Natural killer cell (primary cell): ENCODE measurements around the gene LUZP2. TPM values are rescaled to one million over a fixed set of nuclear protein-coding genes. Genes with fewer than 3 reads are reported as not detected.

Experiments used
- ATAC-seq, 3 donors: fragments of 150-1000 bp in 2 of 3; fragments of 200-7000 bp in 1 of 3; cut with Tn5 transposase; 1 replicate in 1 of 3; 2 replicates in 2 of 3; pipeline ENCODE4 v1.10.0; 2021; ENCODE audit warnings: mild to moderate bottlenecking in 2 of 3, moderate library complexity in 2 of 3
- DNase-seq, 2 donors: peaks; one replicate each; pipeline versions ENCODE4 v3.0.0 to v3.0.0-alpha.2; 2013 to 2021; ENCODE audit warnings: mixed read lengths in 1 of 2
- H3K27ac ChIP-seq: one replicate; pipeline ENCODE4 v1.5.1; 2013; ENCODE audit warnings: mild to moderate bottlenecking, low read length
- H3K27me3 ChIP-seq: one replicate; pipeline ENCODE4 v1.6.1; 2013; ENCODE audit warnings: low read length; ENCODE audit not compliant: control insufficient read depth, insufficient read depth
- H3K36me3 ChIP-seq: one replicate; pipeline ENCODE4 v1.6.1; 2013; ENCODE audit warnings: low read length; ENCODE audit not compliant: control insufficient read depth, insufficient read depth
- H3K4me1 ChIP-seq: one replicate; pipeline ENCODE4 v1.6.1; 2013; ENCODE audit warnings: low read length; ENCODE audit not compliant: control insufficient read depth, insufficient read depth
- H3K4me3 ChIP-seq: one replicate; pipeline ENCODE4 v1.5.1; 2013; ENCODE audit warnings: low read length
- H3K9me3 ChIP-seq: one replicate; pipeline ENCODE4 v1.6.1; 2013; ENCODE audit warnings: low read length; ENCODE audit not compliant: control insufficient read depth, insufficient read depth
- H3K27ac Mint-ChIP-seq, 2 donors: one replicate each; pipeline ENCODE4 v1.8.0; 2022; ENCODE audit warnings: mild to moderate bottlenecking in 2 of 2, mixed read lengths in 2 of 2, moderate library complexity in 1 of 2
- H3K27me3 Mint-ChIP-seq, 2 donors: one replicate each; pipeline ENCODE4 v1.8.0; 2022; ENCODE audit warnings: low read depth in 2 of 2, mixed read lengths in 2 of 2
- H3K36me3 Mint-ChIP-seq: one replicate; pipeline ENCODE4 v1.8.0; 2022; ENCODE audit warnings: mixed read lengths
- H3K4me1 Mint-ChIP-seq, 2 donors: one replicate each; pipeline ENCODE4 v1.8.0; 2022; ENCODE audit warnings: mixed read lengths in 2 of 2
- H3K4me3 Mint-ChIP-seq: one replicate; pipeline ENCODE4 v1.8.0; 2022; ENCODE audit warnings: mild to moderate bottlenecking, moderate library complexity, mixed read lengths
- H3K9me3 Mint-ChIP-seq, 2 donors: one replicate each; pipeline ENCODE4 v1.8.0; 2022; ENCODE audit warnings: mixed read lengths in 2 of 2
- WGBS: methylation state at CpG from one replicate; pipeline ENCODE4 v1.1.7; 2013; ENCODE audit warnings: missing lambda C conversion rate; ENCODE audit not compliant: insufficient coverage; 5-methylcytosine and 5-hydroxymethylcytosine counted together
- intact Hi-C: fragments of 100-400 bp; cut with micrococcal nuclease; formaldehyde crosslinking; loops from one replicate; pipeline ENCODE4 v1.14.2; 2022
- total RNA-seq, 4 donors: library from RNA; stranded (reverse); fragments of 120-200 nt in 1 of 4; gene quantifications; one replicate each; pipeline versions ENCODE4 v1.2.3 to v1.2.4, GENCODE V29; 2013 to 2022
- TF ChIP-seq, protein P1 (sequence below): fragments of 200-600 bp; IDR thresholded peaks from one replicate; pipeline ENCODE4 v1.8.0; 2022; ENCODE audit warnings: antibody characterized with exemption

Gene LUZP2
- total RNA-seq, 3 donors from 2014 or later (not counting 1 experiment from before 2014, with no cell fraction given): not detected

DNA sequence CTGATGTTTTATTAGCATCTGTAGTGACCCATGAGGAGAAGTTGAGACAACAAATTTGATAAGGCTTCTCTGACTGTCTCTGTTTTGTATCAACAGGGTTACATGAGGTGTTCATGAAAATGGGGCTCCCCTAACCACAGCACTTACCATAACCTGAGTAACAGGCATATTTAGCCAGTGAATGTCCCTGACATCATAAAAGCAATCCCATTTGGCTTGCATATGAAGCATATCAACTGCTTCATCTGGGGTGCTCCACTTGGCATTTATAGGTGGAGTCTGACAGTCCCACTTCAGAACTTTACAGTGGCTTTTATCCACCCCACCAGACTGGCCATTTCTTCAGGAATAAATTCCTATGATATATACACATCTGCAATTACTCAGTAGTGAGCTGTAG, 257.6 kb downstream of the LUZP2 start:
- Mint-ChIP-seq H3K36me3 (no peaks in the 10 kb centered on the region), H3K27ac (no peak overlapping the region), H3K4me3 (no peak overlapping the region), H3K4me1 (no peaks in the 10 kb centered on the region), H3K9me3 (peaks cover 5 to 8% of the 10 kb centered on the region in 2 donors), H3K27me3 (no peaks in the 10 kb centered on the region)
- intact Hi-C loops: no loop called here
- H3K4me1 ChIP-seq: no peaks in the 10 kb centered on the region
- no peak overlapping the region for H3K4me3 ChIP-seq
- H3K36me3 ChIP-seq: no peaks in the 10 kb centered on the region
- no peaks in the 10 kb centered on the region for H3K27me3 ChIP-seq
- DNase-seq (no peak), ATAC-seq (no peak)
- TF ChIP-seq, protein P1, sequence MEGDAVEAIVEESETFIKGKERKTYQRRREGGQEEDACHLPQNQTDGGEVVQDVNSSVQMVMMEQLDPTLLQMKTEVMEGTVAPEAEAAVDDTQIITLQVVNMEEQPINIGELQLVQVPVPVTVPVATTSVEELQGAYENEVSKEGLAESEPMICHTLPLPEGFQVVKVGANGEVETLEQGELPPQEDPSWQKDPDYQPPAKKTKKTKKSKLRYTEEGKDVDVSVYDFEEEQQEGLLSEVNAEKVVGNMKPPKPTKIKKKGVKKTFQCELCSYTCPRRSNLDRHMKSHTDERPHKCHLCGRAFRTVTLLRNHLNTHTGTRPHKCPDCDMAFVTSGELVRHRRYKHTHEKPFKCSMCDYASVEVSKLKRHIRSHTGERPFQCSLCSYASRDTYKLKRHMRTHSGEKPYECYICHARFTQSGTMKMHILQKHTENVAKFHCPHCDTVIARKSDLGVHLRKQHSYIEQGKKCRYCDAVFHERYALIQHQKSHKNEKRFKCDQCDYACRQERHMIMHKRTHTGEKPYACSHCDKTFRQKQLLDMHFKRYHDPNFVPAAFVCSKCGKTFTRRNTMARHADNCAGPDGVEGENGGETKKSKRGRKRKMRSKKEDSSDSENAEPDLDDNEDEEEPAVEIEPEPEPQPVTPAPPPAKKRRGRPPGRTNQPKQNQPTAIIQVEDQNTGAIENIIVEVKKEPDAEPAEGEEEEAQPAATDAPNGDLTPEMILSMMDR: no peak
- no peak overlapping the region for H3K27ac ChIP-seq
- H3K9me3 ChIP-seq: no peaks in the 10 kb centered on the region

DNA sequence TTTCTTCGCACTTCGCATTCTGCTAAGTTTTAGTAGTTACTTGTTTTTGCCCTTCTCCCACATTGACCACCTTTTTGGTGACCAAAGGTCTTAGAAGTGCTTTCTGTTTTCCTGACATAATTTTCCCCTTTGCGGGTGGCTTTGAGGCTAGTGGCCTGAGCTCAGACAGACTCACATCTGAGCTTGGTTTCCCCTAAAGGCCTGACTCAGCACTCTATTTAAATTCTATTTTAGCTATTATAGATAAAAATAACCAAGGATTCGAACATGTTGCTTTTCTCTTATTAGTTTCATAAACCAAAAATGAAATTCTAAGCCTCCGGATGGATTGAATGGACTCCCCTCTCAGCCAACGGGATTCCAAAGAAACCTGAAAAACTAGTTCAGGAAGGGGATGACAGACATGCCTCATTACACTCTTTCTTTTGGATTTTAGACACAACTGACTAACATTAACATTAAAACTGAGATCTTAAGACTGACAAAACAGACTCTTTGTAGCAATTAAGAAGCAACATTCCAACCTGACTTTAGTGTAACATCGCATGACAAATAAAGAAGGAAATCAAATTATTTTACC, 258.5 kb downstream of the LUZP2 start:
- H3K27ac Mint-ChIP-seq: no peak overlapping the region
- no peaks in the 10 kb centered on the region for H3K4me1 Mint-ChIP-seq
- no peak overlapping the region for H3K4me3 Mint-ChIP-seq
- Histone ChIP-seq H3K27me3 (no peaks in the 10 kb centered on the region), H3K4me1 (no peaks in the 10 kb centered on the region), H3K27ac (no peak overlapping the region), H3K36me3 (no peaks in the 10 kb centered on the region), H3K4me3 (no peak overlapping the region), H3K9me3 (no peaks in the 10 kb centered on the region)
- WGBS: 88% methylated on average over 6 of the region's 7 CpGs
- no peaks in the 10 kb centered on the region for H3K36me3 Mint-ChIP-seq
- ATAC-seq (no peak), DNase-seq (no peak)
- TF ChIP-seq, protein P1: no peak
- intact Hi-C loops: no loop called here
- H3K9me3 Mint-ChIP-seq: peaks cover 9 to 14% of the 10 kb centered on the region in 2 donors
- H3K27me3 Mint-ChIP-seq: no peaks in the 10 kb centered on the region

DNA sequence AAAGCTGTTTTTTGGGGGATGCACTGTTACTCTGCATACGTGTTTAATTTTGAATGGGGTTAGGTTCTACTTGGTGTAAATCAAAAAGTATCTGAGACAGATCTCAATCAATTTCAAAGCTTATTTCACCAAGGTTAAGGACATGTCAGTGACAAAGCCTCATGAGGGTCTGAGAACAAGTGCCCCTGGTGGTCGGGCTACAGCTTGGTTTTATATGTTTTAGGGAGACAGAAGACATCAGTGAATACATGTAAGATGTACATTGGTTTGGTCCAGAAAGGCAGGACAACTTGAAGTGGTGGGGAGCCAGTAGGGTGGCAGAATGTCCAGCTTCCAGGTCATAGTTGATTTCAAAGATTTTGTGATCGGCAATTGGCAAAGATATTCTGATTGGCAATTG, 262.9 kb downstream of the LUZP2 start:
- 91% methylated on average over 2 of the region's 3 CpGs for WGBS
- ATAC-seq: no peak
- no peak overlapping the region for H3K27ac Mint-ChIP-seq

More for the DNA sequence above, 262.9 kb downstream of the LUZP2 start:
- DNase-seq: no peak
- peaks cover 11 to 12% of the 10 kb centered on the region in 2 donors for H3K9me3 Mint-ChIP-seq
- no peaks in the 10 kb centered on the region for H3K36me3 Mint-ChIP-seq
- TF ChIP-seq, protein P1: no peak
- no peak overlapping the region for H3K4me3 Mint-ChIP-seq
- Histone ChIP-seq H3K36me3 (no peaks in the 10 kb centered on the region), H3K27ac (no peak overlapping the region), H3K27me3 (no peaks in the 10 kb centered on the region), H3K9me3 (no peaks in the 10 kb centered on the region), H3K4me3 (no peak overlapping the region), H3K4me1 (no peaks in the 10 kb centered on the region)
- no peaks in the 10 kb centered on the region for H3K4me1 Mint-ChIP-seq
- intact Hi-C loops: no loop called here
- H3K27me3 Mint-ChIP-seq: no peaks in the 10 kb centered on the region
